HG02885 (cell line): ENCODE results near the gene SLC4A1.

Source experiments
- ATAC-seq: cut with Tn5 transposase; IDR thresholded peaks from one replicate; pipeline ENCODE4 v1.9.1; 2021; ENCODE audit warnings: mild to moderate bottlenecking; ENCODE audit not compliant: unreplicated experiment, poor library complexity

SLC4A1 gene

DNA sequence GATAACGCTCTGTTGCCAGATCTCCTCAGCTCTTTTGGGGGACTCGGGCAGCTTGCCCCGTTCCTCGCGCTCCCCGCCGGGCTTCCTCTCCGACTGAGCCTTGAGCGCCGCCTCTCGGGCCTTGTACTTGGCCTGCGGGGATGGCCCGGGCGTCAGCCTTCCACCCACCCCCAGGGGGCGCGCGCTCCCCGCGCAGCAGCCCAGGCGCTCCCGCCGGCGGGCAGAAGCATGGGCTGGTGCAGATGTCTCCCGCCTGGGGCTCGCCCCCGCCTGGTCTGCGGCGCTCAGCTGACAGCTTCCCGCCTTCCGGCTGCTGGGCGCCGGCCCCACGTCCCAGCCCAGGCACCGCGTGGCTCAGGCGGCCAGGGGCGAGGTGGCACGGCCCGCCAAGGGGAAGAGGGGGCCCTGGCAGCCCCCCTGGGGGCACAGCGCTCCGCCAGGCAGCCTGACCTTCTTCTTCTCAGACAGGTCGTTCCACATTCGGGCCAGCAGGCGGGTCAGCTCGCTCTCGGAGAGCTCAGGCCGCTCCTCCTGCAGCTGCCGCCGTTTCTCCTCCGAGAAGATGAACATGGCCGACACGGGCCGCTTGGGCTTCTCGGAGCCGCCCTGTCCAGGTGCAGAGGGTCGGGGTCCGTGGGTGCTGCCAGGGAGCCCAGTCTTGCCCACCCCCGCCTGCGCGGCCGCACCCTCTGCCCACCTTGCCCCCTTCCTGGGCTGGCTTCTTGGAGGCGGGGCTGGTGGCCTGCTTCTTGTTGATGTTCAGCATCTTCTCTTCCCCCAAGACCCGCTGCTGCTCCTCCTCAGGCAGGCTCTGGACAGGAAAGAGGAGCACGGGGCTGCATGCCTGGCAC, 57.4 kb downstream of the SLC4A1 start:
- ATAC-seq, result peak; percentile 86

DNA sequence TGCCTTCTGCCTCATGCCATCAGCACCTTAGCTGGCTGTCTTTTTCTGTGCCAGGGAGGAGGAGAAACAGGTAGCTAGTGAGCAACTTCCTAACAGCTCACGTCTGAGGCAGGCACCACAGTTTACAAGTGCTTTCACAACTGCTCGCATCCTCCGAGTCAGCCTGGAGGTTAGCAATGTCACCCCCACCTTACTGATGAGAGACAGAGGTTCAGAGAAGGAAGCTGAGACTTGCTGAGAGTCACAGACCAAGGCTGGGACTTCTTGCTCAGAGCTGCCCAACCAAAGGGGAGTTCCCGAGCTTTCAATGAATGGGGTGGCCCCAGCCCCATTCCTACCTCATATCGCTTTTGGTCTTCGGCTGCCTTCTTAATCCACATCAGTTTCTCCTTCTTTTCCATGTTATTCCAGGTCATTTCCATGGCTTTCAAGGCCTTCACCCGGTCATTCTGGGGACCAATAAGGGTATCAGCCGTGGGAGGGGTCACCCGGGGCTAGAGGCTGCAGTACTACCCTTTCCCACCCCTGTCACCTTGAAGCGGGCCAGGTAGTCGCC, 58.1 kb downstream of the SLC4A1 start:
- ATAC-seq, result no peak

DNA sequence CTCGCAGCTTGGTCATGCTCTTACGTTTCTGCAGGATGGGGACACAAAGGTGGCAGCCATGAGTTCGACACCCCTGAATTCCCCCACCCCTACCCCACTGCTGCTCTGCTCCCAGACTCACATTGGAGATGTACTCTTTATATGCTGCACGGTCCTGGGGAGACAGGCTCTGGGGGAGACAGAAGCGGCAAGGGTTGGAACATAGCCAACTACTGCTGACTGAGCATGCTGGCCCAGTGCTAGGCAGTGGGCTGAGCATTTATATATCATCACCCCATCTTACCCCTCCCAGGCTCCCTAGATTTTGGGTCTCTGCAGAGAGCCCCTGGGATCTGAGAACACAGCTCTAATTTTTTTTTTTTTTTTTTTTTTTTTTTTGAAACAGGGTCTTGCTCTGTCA, 60.2 kb downstream of the SLC4A1 start:
- ATAC-seq, result no peak

DNA sequence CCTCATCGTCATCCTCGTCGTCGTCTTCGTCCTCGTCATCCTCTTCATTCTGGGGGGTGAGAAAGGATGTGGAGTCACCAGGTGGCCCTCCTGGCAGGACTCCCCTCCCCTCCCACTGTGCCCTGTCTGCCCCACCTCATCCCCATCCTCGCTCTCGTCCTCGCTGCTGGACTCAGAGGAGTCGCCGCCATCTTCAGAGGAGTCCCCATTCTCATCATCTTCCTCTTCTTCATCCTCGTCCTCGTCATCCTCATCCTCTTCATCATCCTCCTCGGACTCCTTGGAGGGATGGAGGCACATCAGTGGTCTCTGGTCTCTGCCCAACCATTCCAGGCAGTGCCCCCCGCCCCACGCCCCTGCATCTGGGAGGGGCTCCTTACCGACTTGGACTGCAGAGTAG, 60.6 kb downstream of the SLC4A1 start:
- ATAC-seq, result no peak

DNA sequence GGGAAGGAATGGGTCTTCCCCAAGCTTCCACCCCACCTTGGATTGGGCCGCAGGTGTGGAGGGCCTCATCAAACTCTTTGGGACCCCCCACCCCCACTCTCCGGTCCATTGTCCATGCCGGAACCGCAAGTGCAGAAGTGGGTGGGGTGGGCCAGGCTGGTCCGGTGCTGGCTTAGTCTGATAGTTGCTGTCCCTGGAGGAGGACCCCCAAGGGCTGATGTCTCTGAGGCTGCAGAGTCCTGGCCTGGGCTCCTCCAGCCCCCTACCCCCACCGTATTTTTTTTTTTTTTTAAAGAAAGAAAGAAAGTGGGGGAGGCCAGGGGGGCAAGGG, 61.1 kb downstream of the SLC4A1 start:
- no peak for ATAC-seq

DNA sequence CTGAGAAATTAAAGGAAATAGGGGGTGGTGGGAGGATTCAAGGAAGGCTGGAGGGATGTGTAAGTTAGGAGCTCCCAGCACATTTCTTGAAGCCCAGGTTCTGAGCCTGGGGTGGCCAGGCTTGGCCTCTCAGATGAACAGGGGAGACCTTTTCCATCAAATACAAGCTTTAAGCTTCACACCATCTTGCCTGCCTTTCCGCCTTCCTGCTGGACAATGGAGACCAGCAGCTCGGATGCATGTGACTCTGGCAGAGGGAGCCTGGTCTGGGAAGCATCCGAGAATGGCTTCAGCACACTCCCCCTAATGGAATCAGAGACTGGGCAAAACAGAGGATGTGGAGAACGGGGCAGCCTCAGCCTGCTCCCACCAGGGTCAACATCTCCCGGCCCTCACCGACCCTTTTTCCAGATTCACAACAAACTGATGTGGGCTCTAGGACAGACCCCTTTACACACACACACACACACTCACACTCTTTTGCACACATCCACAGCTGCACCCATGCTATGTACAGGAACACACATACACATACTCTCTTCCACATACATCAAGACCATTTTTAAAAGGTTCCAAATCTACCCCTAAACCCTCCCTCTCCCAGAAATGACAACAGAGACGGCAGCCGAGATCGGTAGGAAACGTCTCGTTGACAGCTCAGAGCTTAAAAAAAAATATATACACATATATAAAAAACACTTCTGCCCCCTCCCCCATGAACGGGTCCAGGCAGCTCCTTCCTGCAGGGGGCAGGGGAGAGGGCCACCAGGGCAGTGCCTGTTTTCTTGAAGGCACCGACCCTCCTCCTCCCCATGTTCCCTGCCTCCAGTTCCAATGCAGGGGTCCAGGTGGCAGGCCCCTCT, 61.7 kb downstream of the SLC4A1 start:
- ATAC-seq, result no peak

- ATAC-seq, result no peak
Observed at GRCh38 chr17:44204441-44204882, 63.5 kb downstream of the SLC4A1 start.

DNA sequence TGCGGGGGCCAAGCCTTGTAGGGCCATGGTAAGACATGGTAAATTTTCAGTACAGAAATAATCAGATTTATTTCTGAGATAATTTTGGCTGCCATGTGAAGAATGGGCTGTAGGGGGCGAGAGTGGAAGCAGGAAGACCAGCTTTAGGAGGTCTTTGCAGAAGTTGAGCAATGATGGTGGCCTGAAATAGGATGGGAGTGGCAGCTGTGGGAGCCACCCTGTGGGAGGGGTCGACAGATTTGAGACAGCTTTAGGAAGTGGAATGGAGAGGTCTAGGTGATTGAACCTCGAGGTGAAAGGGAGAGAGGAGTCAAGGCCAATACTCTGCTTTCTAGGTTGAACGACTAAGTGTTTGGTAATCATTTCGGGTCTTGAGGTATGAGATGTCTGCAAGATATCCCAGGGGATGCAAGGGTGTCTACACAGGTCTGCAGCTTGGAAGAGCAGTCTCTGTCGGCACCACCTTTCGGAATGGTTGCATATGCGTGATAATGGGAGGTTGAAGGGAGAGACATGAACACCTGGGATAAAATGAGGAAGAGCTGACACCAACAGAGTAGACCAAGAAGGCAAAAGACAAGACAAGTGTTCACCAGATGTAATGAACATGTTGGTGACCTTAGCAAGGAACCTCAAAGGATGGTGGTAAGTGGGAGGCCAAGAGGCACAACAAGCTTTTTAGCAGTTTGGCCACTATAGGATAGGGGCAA, 64.0 kb downstream of the SLC4A1 start:
- ATAC-seq, result no peak

DNA sequence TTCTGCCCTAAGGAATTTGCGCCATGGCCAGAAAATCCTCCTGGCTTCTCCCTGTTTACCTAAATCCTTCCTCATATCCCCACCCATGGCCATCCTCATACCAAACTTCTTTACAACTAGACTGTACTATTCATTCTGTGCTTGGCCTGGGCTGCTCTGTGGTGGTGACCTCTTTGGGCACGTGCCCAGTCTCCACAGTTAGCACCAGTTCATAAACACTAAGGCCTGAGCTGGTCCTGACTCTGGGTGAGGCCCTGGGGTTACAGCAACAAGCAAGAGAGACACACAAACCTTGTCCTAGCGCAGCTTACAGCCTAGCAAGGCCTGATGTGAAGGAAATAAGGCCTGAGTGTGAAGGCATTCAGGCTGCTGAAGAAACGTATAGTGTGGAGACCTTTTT, 65.2 kb downstream of the SLC4A1 start:
- no peak for ATAC-seq

DNA sequence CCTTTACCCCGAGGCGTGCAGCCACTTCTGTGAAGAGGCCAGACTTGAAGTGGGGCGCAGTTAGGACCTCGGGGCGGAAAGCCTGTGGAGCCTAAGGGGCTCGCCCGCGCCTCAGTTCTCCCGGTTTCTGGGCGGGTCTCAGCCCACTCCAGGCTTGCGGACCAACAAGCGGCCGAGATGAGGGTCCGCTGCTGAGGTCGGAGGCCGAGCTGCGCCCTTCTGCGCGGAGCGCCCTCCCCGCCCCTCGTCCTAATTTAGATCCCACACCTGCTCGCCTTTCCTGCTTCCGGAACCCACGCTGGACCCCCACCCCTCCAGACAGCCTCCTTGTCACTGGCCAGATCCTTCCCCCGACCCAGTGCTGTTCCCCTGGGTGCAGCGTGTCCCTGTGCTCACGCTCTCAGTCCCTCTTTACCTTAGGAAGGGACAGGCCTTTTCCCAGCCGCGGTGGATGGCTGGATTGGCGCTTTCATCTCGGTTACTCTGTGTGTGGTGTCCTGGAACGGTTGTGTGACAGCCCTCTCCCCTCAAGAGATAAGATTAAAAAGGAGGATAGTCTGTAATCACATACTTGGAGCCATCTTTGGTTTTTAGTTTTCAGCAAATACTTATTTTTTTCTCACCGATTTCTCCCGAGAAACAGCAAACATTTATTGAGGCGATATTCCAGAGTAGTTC, 67.3 kb downstream of the SLC4A1 start:
- peak; percentile 2 for ATAC-seq

- peak; percentile 76 for ATAC-seq
Observed at GRCh38 chr17:44199553-44200477, 68.1 kb downstream of the SLC4A1 start, which contains the start of gene ATXN7L3. TSS of gene ATXN7L3 (minus strand) at chr17:44199884. CDS start at chr17:44198070, 1,814 bp downstream.

- ATAC-seq, result peak; percentile 26
Observed at GRCh38 chr17:44198721-44199552, 69.0 kb downstream of the SLC4A1 start.
